Suprapubic skin (tissue), 4 donors: Measurements from ENCODE around the gene ADAMTS12. TPM values are rescaled to one million over a fixed set of nuclear protein-coding genes. Genes with fewer than 3 reads are reported as not detected.

Experiments used
- DNase-seq, 2 donors: peaks; one replicate each; pipeline ENCODE4 v3.0.0-alpha.2; 2019; ENCODE audit warnings: low spot score in 2 of 2
- H3K27ac ChIP-seq: fragments of 200-600 bp; sonication (generic); one replicate; pipeline ENCODE4 v1.5.1; 2019
- H3K27me3 ChIP-seq: fragments of 200-600 bp; sonication (generic); one replicate; pipeline ENCODE4 v1.5.1; 2019
- H3K36me3 ChIP-seq: fragments of 200-600 bp; sonication (generic); one replicate; pipeline ENCODE4 v1.5.1; 2019
- H3K4me1 ChIP-seq: fragments of 200-600 bp; sonication (generic); one replicate; pipeline ENCODE4 v1.5.1; 2019
- H3K4me3 ChIP-seq: fragments of 200-600 bp; sonication (generic); one replicate; pipeline ENCODE4 v1.5.1; 2019; ENCODE audit warnings: mild to moderate bottlenecking
- H3K9me3 ChIP-seq: fragments of 200-600 bp; sonication (generic); one replicate; pipeline ENCODE4 v1.5.1; 2019
- CTCF ChIP-seq, 2 donors: fragments of 200-600 bp in 1 of 2; fragments of 450-650 bp in 1 of 2; sonication (generic) in 1 of 2; IDR thresholded peaks; one replicate each; pipeline ENCODE4 v1.5.1; 2016 to 2019; ENCODE audit warnings: antibody characterized with exemption in 2 of 2, mild to moderate bottlenecking in 1 of 2, moderate library complexity in 1 of 2
- EP300 ChIP-seq: sonication (generic); formaldehyde crosslinking; IDR thresholded peaks from one replicate; pipeline ENCODE4 v1.6.1; 2017; ENCODE audit warnings: antibody characterized with exemption
- POLR2A ChIP-seq, 2 donors: fragments of 450-650 bp; IDR thresholded peaks; one replicate each; pipeline ENCODE4 v1.6.1; 2017; ENCODE audit warnings: antibody characterized with exemption in 2 of 2, mild to moderate bottlenecking in 2 of 2, moderate library complexity in 2 of 2
- POLR2AphosphoS5 ChIP-seq, 3 donors: sonication (generic); formaldehyde crosslinking; IDR thresholded peaks; one replicate each; pipeline ENCODE4 v1.6.1; 2017; ENCODE audit warnings: antibody characterized with exemption in 3 of 3
- WGBS: methylation state at CpG from one replicate; pipeline ENCODE4 v1.1.5; 2018; 5-methylcytosine and 5-hydroxymethylcytosine counted together
- total RNA-seq, 4 donors: library from RNA; depleted of rRNA; stranded (reverse); fragments of >200 nt; gene quantifications; one replicate each; pipeline ENCODE4 v1.1.0, GENCODE V29; 2016

Gene ADAMTS12
- total RNA-seq, 4 donors from 2014 or later = 0.26 to 1.3 (median 0.57) TPM

- H3K27me3 ChIP-seq = no peaks in the 10 kb centered on the region
- no peak for DNase-seq
- TF ChIP-seq EP300 (no peak), POLR2AphosphoS5 (IDR thresholded peaks at IDR 0.05) (no peak), POLR2A (IDR thresholded peaks at IDR 0.05) (no peak)
- no peaks in the 10 kb centered on the region for H3K36me3 ChIP-seq
- H3K4me1 ChIP-seq = no peaks in the 10 kb centered on the region
- H3K27ac ChIP-seq = no peak overlapping the region
- no peaks in the 10 kb centered on the region for H3K9me3 ChIP-seq
- no peak overlapping the region for H3K4me3 ChIP-seq
- 40% methylated on average over 1 of the region's 1 CpG for WGBS
Observed at GRCh38 chr5:33539212-33539611, 352.6 kb downstream of the ADAMTS12 start.

DNA sequence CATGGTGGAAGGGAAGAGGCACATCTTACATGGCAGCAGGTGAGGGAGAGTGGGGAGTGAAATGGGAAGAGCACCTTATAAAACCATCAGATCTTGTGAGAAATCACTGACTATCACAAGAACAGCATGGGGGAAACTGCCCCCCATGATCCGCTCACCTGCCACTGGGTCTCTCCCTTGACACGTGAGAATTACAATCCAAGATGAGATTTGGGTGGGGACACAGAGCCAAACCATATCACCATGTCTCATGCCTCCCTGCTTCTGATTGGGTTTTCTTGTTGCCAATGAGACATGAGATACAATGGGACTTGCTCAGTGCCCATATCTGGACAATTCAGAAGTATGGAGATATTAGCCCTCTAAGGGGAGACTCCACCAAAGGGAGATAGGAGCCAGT is 353.6 kb downstream of the ADAMTS12 start:
- Histone ChIP-seq H3K27me3 (no peaks in the 10 kb centered on the region), H3K36me3 (no peaks in the 10 kb centered on the region), H3K9me3 (no peaks in the 10 kb centered on the region), H3K4me3 (no peak overlapping the region), H3K4me1 (no peaks in the 10 kb centered on the region), H3K27ac (no peak overlapping the region)
- TF ChIP-seq EP300 (no peak), POLR2AphosphoS5 (IDR thresholded peaks at IDR 0.05) (no peak), POLR2A (IDR thresholded peaks at IDR 0.05) (no peak)
- WGBS = 94% methylated on average over 2 of the region's 2 CpGs
- DNase-seq = no peak

DNA sequence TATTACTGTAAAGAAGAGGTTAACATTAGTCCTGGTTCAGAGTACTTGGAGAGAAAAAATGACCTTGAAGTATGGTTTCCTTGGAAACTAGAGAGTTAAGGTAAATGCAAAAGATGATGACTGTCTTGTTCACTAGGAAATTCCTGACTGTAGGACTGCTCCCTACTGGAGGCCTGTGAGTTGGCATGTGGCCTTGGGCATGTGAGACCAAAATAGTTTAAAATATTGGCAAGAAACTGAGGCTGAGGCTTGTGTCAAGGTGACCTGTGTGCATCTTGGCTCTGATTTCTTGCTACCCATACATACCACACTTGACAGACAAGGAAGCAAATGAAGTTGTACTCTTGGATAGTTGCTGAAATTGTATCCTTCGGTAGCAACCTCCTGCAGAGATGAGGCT is 354.6 kb downstream of the ADAMTS12 start:
- no peak for DNase-seq
- no peak for TF ChIP-seq POLR2AphosphoS5 (IDR thresholded peaks at IDR 0.05)
- TF ChIP-seq CTCF (IDR thresholded peaks at IDR 0.05) = no peak
- no peak for TF ChIP-seq EP300
- TF ChIP-seq POLR2A (IDR thresholded peaks at IDR 0.05) = no peak
- no peak overlapping the region for H3K4me3 ChIP-seq
- no peaks in the 10 kb centered on the region for H3K9me3 ChIP-seq
- 87% methylated on average over 1 of the region's 1 CpG for WGBS
- no peaks in the 10 kb centered on the region for H3K4me1 ChIP-seq
- H3K36me3 ChIP-seq = no peaks in the 10 kb centered on the region
- no peaks in the 10 kb centered on the region for H3K27me3 ChIP-seq
- H3K27ac ChIP-seq = no peak overlapping the region

GRCh38 chr5:33536802-33537201 is 355.0 kb downstream of the ADAMTS12 start:
- Histone ChIP-seq H3K4me3 (no peak overlapping the region), H3K9me3 (no peaks in the 10 kb centered on the region), H3K36me3 (no peaks in the 10 kb centered on the region), H3K27me3 (no peaks in the 10 kb centered on the region), H3K4me1 (no peaks in the 10 kb centered on the region), H3K27ac (no peak overlapping the region)
- WGBS = 87% methylated on average over 1 of the region's 1 CpG
- no peak for DNase-seq
- TF ChIP-seq CTCF (IDR thresholded peaks at IDR 0.05) (no peak), EP300 (no peak), POLR2AphosphoS5 (IDR thresholded peaks at IDR 0.05) (no peak), POLR2A (IDR thresholded peaks at IDR 0.05) (no peak)

DNA sequence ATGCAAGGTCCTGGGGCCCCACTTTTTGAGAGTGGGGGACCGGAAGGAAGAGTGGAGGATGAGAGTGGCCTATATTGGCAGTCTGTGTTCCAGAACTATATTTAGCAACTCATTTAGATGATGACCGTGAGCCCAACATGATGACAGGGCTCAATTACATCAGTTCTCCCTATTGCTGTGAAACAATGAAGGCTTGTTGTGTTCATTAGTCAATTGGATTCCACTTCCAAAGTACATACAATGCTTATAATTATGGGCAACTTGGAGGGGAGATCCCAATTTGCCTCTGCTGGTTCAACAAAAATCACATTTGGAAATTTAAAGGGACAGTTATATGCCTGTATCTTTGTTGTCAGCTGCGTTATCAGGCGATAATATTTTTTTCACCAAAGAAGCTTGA is 360.0 kb downstream of the ADAMTS12 start:
- Histone ChIP-seq H3K4me3 (no peak overlapping the region), H3K4me1 (no peaks in the 10 kb centered on the region), H3K36me3 (no peaks in the 10 kb centered on the region), H3K27ac (no peak overlapping the region), H3K27me3 (no peaks in the 10 kb centered on the region), H3K9me3 (no peaks in the 10 kb centered on the region)
- DNase-seq = no peak
- TF ChIP-seq POLR2AphosphoS5 (IDR thresholded peaks at IDR 0.05) = no peak
- TF ChIP-seq POLR2A (IDR thresholded peaks at IDR 0.05) = no peak
- TF ChIP-seq EP300 = no peak
- no peak for TF ChIP-seq CTCF (IDR thresholded peaks at IDR 0.05)
- 69% methylated on average over 4 of the region's 4 CpGs for WGBS

GRCh38 chr5:33531037-33531298 is 360.8 kb downstream of the ADAMTS12 start:
- H3K27me3 ChIP-seq = no peaks in the 10 kb centered on the region
- H3K36me3 ChIP-seq = no peaks in the 10 kb centered on the region
- no peak for TF ChIP-seq CTCF (IDR thresholded peaks at IDR 0.05)
- no peak for TF ChIP-seq POLR2A (IDR thresholded peaks at IDR 0.05)
- TF ChIP-seq POLR2AphosphoS5 (IDR thresholded peaks at IDR 0.05) = no peak
- no peak for TF ChIP-seq EP300
- no peak for DNase-seq
- 88% methylated on average over 3 of the region's 3 CpGs for WGBS
- no peak overlapping the region for H3K4me3 ChIP-seq
- no peaks in the 10 kb centered on the region for H3K9me3 ChIP-seq
- no peak overlapping the region for H3K27ac ChIP-seq
- H3K4me1 ChIP-seq = no peaks in the 10 kb centered on the region
